NCI-H82 treated with DMSO at 0.1 percent for 48 hours (cell line): ENCODE measurements around the gene FGD1.

Source experiments
- DNase-seq: peaks from one replicate; lab custom pipeline; 2025; ENCODE audit not compliant: unreplicated experiment; lab: John Stamatoyannopoulos, UW

Gene FGD1

DNA sequence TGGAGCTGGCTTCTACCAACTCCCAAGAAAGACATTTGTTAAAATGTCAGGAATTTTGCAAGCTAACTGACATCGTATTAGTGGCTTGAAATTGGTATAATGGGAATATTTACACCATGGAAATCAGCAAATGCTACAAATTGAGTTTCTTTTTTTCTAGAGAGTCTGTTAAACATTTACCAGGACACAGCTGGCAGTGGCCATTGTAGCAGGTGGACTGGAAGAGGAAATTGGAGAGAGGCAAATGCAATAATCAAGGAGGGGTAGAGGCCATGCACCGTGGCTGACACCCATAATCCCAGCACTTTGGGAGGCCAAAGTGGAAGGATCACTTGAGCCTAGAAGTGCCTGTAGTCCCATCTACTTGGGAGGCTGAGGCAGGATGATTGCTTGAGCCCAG lies 88.8 kb downstream of the FGD1 start:
- no peak for DNase-seq

DNA sequence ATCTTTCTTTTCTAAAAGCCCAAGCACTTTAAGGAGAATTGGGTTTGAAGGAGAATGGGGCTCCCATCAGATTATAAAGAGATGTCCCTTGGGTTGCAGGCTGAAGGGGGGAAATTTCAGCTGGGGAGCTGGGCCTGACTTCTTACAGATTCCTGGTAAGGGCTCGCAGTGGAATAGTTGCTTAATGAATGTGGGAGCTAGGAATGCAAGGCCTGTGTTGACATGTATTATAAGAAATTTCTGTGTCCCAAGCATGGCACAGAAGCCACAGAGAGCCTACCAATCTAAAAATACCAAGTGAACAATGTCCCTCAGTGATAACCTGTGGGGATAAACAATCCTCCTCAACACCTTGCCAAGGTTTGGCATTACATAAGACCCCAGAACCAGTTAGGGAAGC lies 98.9 kb downstream of the FGD1 start:
- DNase-seq = no peak
